GM19240 (cell line): Measurements from ENCODE around the gene TNFSF10.

Experiments
- DNase-seq: peaks from one replicate; pipeline ENCODE4 v3.0.0; 2011; ENCODE audit warnings: low spot score; ENCODE audit not compliant: insufficient read length

Gene TNFSF10

GRCh38 chr3:172461530-172462138 is 61.6 kb downstream of the TNFSF10 start:
- DNase-seq = peak; percentile 38

DNA sequence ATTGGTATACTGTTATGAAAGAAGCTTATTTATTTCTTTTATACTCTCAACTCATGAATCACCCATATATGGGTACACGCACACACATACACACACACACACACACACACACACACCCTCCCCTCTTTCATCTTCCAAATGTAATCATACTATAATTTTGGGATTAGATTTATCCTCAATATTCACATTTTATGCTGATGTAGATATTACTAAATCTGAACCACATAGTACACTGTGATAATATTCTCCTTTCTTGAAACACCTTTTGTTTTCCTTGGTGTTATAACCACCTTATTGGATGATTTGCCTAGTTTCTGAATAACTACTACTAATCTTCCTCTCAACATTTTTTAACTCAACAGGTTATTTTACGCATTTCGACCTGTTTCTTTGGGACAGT is 66.8 kb downstream of the TNFSF10 start:
- DNase-seq = no peak
